Measurements from ENCODE around the gene BAIAP2L1.

Gene BAIAP2L1

GRCh38 chr7:98289333-98289875, 111.5 kb downstream of the BAIAP2L1 start:
- DNase-seq = no peak

GRCh38 chr7:98288064-98288823, 112.6 kb downstream of the BAIAP2L1 start:
- no peak for DNase-seq

- DNase-seq = peak; percentile 15
These were observed 113.4 kb downstream of the BAIAP2L1 start for GRCh38 chr7:98287486-98287959.

- no peak for DNase-seq
These were observed 114.0 kb downstream of the BAIAP2L1 start for GRCh38 chr7:98286701-98287485.

- DNase-seq = no peak
These were observed 114.8 kb downstream of the BAIAP2L1 start for GRCh38 chr7:98286093-98286539.

GRCh38 chr7:98285157-98286092, 115.5 kb downstream of the BAIAP2L1 start:
- DNase-seq = no peak

- no peak for DNase-seq
These were observed 116.4 kb downstream of the BAIAP2L1 start for GRCh38 chr7:98284335-98285036.

- no peak for DNase-seq
These were observed 117.0 kb downstream of the BAIAP2L1 start for GRCh38 chr7:98283887-98284222.

GRCh38 chr7:98283127-98283886, 117.6 kb downstream of the BAIAP2L1 start:
- DNase-seq = no peak

- DNase-seq = no peak
These were observed 118.2 kb downstream of the BAIAP2L1 start for GRCh38 chr7:98282703-98283102.

- no peak for DNase-seq
These were observed 118.9 kb downstream of the BAIAP2L1 start for GRCh38 chr7:98281757-98282606.

- peak; percentile 92 for DNase-seq
These were observed 119.8 kb downstream of the BAIAP2L1 start, which contains the start of gene BRI3 for GRCh38 chr7:98280791-98281756. Gene BRI3 (plus strand): TSS chr7:98281686. CDS start chr7:98281796, 110 bp downstream.

- no peak for DNase-seq
These were observed 120.6 kb downstream of the BAIAP2L1 start for GRCh38 chr7:98280296-98280695.

- DNase-seq = no peak
These were observed 122.0 kb downstream of the BAIAP2L1 start for GRCh38 chr7:98278936-98279335.

- DNase-seq = no peak
These were observed 122.5 kb downstream of the BAIAP2L1 start for GRCh38 chr7:98278408-98278807.

GRCh38 chr7:98276241-98276761, 124.6 kb downstream of the BAIAP2L1 start:
- DNase-seq = no peak

- DNase-seq = no peak
These were observed 133.6 kb downstream of the BAIAP2L1 start for GRCh38 chr7:98267303-98267702.

GRCh38 chr7:98266840-98267239, 134.1 kb downstream of the BAIAP2L1 start:
- no peak for DNase-seq

- no peak for DNase-seq
These were observed 135.0 kb downstream of the BAIAP2L1 start for GRCh38 chr7:98265841-98266271.
